ENCODE data around the gene INVS.

The INVS gene

DNA sequence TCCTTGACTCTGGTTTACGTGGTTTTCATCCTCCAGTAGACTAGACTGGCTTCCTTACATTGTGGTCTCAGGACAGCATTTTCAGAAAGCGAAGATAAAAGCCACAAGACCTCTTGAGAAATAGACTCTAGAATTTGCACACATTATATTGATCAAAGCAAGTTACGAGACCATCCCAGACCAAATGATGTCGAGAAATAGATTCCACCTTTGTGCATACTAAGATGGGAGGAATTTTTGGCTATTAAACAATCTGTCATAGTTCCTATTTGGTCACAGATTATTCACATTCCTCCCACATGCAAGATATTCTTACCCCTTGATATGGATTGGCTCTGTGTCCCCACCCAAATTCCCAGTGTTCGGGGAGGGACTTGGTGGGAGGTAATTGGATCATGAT, 188.1 kb downstream of the INVS start:
- Histone ChIP-seq H3K4me2 (ENCODE audit: insufficient read depth, low read length) (no peak overlapping the region), H3K36me3 (ENCODE audit: insufficient read depth, low read length) (peaks cover 71% of the 10 kb centered on the region), H3K9ac (ENCODE audit: low read depth, low read length) (no peak overlapping the region), H3K9me3 (ENCODE audit: insufficient read depth, low read length, severe bottlenecking) (no peaks in the 10 kb centered on the region), H3K4me1 (ENCODE audit: insufficient read depth, low read length) (no peaks in the 10 kb centered on the region), H4K20me1 (ENCODE audit: insufficient read depth, low read length) (no peaks in the 10 kb centered on the region), H3K27me3 (ENCODE audit: insufficient read depth, low read length, poor library complexity) (no peaks in the 10 kb centered on the region), H3K79me2 (ENCODE audit: insufficient read depth, low read length) (no peaks in the 10 kb centered on the region), H2AFZ (ENCODE audit: low read depth, low read length) (no peak overlapping the region), H3K27ac (ENCODE audit: low read length) (no peak overlapping the region), H3K4me3 (ENCODE audit: low read depth in 1 of 2, low read length in 2 of 2) (no peak overlapping the region)
- TF ChIP-seq EZH2 (IDR thresholded peaks at IDR 0.05; ENCODE audit: borderline replicate concordance, low read depth, low read length, severe bottlenecking) (no peak), CTCF (IDR thresholded peaks at IDR 0.05; ENCODE audit: borderline replicate concordance, extremely low read depth, low read length, poor library complexity, severe bottlenecking) (no peak)
- DNase-seq (no peak), ATAC-seq (ENCODE audit: insufficient read depth, low read depth) (no peak)

- Histone ChIP-seq H3K4me2 (ENCODE audit: insufficient read depth, low read length) (no peak overlapping the region), H3K4me1 (ENCODE audit: insufficient read depth, low read length) (no peaks in the 10 kb centered on the region), H3K36me3 (ENCODE audit: insufficient read depth, low read length) (peaks cover 92% of the 10 kb centered on the region), H3K4me3 (ENCODE audit: low read depth in 1 of 2, low read length in 2 of 2) (no peak overlapping the region), H3K27ac (ENCODE audit: low read length) (no peak overlapping the region), H3K9me3 (ENCODE audit: insufficient read depth, low read length, severe bottlenecking) (no peaks in the 10 kb centered on the region), H2AFZ (ENCODE audit: low read depth, low read length) (no peak overlapping the region), H3K9ac (ENCODE audit: low read depth, low read length) (no peak overlapping the region), H3K27me3 (ENCODE audit: insufficient read depth, low read length, poor library complexity) (no peaks in the 10 kb centered on the region), H3K79me2 (ENCODE audit: insufficient read depth, low read length) (no peaks in the 10 kb centered on the region), H4K20me1 (ENCODE audit: insufficient read depth, low read length) (no peaks in the 10 kb centered on the region)
- TF ChIP-seq EZH2 (IDR thresholded peaks at IDR 0.05; ENCODE audit: borderline replicate concordance, low read depth, low read length, severe bottlenecking) (no peak), CTCF (IDR thresholded peaks at IDR 0.05; ENCODE audit: borderline replicate concordance, extremely low read depth, low read length, poor library complexity, severe bottlenecking) (no peak)
- ATAC-seq (ENCODE audit: insufficient read depth, low read depth) (no peak), DNase-seq (no peak)
These were observed 191.7 kb downstream of the INVS start for GRCh38 chr9:100290714-100291113.

- Histone ChIP-seq H2AFZ (ENCODE audit: low read depth, low read length) (no peak overlapping the region), H3K36me3 (ENCODE audit: insufficient read depth, low read length) (peaks cover 89% of the 10 kb centered on the region), H4K20me1 (ENCODE audit: insufficient read depth, low read length) (0 out of 2 replicates have a peak, but pooled peaks cover 3% of the 10 kb centered on the region), H3K79me2 (ENCODE audit: insufficient read depth, low read length) (no peaks in the 10 kb centered on the region), H3K4me1 (ENCODE audit: insufficient read depth, low read length) (no peaks in the 10 kb centered on the region), H3K27me3 (ENCODE audit: insufficient read depth, low read length, poor library complexity) (no peaks in the 10 kb centered on the region), H3K4me3 (ENCODE audit: low read depth in 1 of 2, low read length in 2 of 2) (no peak overlapping the region), H3K27ac (ENCODE audit: low read length) (no peak overlapping the region), H3K9ac (ENCODE audit: low read depth, low read length) (no peak overlapping the region), H3K9me3 (ENCODE audit: insufficient read depth, low read length, severe bottlenecking) (no peaks in the 10 kb centered on the region), H3K4me2 (ENCODE audit: insufficient read depth, low read length) (no peak overlapping the region)
- ATAC-seq (ENCODE audit: insufficient read depth, low read depth) (no peak), DNase-seq (no peak)
- TF ChIP-seq CTCF (IDR thresholded peaks at IDR 0.05; ENCODE audit: borderline replicate concordance, extremely low read depth, low read length, poor library complexity, severe bottlenecking) (no peak), EZH2 (IDR thresholded peaks at IDR 0.05; ENCODE audit: borderline replicate concordance, low read depth, low read length, severe bottlenecking) (no peak)
These were observed 193.4 kb downstream of the INVS start for GRCh38 chr9:100292414-100292813.

DNA sequence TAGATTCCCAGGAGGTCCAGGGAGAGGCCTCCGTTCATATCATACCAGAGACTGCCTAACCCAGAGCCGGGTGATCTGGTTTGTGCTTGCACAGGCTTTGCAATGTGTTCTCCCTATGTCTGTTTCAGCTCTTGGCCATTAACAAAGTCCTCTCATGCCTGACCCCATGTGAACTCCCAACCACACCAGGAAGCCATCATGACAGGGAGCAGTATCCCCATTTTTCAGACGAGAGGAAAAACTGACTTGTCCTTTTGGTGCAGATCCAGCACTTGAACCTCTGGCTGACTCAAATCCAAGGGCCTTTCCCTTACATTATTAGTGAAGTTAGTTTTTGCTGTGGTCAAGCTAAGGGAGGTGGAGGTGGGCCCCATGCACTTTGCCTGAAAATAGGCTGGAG, 195.3 kb downstream of the INVS start:
- Histone ChIP-seq H3K9me3 (ENCODE audit: insufficient read depth, low read length, severe bottlenecking) (no peaks in the 10 kb centered on the region), H2AFZ (ENCODE audit: low read depth, low read length) (no peak overlapping the region), H3K27ac (ENCODE audit: low read length) (no peak overlapping the region), H3K4me3 (ENCODE audit: low read depth in 1 of 2, low read length in 2 of 2) (no peak overlapping the region), H3K9ac (ENCODE audit: low read depth, low read length) (no peak overlapping the region), H4K20me1 (ENCODE audit: insufficient read depth, low read length) (0 out of 2 replicates have a peak, but pooled peaks cover 3% of the 10 kb centered on the region), H3K4me1 (ENCODE audit: insufficient read depth, low read length) (no peaks in the 10 kb centered on the region), H3K79me2 (ENCODE audit: insufficient read depth, low read length) (no peaks in the 10 kb centered on the region), H3K36me3 (ENCODE audit: insufficient read depth, low read length) (peaks cover 88% of the 10 kb centered on the region), H3K4me2 (ENCODE audit: insufficient read depth, low read length) (no peak overlapping the region), H3K27me3 (ENCODE audit: insufficient read depth, low read length, poor library complexity) (no peaks in the 10 kb centered on the region)
- DNase-seq (no peak), ATAC-seq (ENCODE audit: insufficient read depth, low read depth) (no peak)
- TF ChIP-seq CTCF (IDR thresholded peaks at IDR 0.05; ENCODE audit: borderline replicate concordance, extremely low read depth, low read length, poor library complexity, severe bottlenecking): no peak
- no peak for TF ChIP-seq EZH2 (IDR thresholded peaks at IDR 0.05; ENCODE audit: borderline replicate concordance, low read depth, low read length, severe bottlenecking)
